MM.1S (cell line): Measurements from ENCODE around the gene RNF220.

ENCODE experiments used
- DNase-seq: peaks from one replicate; pipeline ENCODE4 v3.0.0-alpha.2; 2015
- H2AFZ ChIP-seq: fragments of 300-600 bp; sonication (generic); 2 replicates; pipeline ENCODE4 v1.6.0; 2016; ENCODE audit warnings: antibody characterized with exemption, low read length
- H3F3A ChIP-seq: fragments of 300-600 bp; sonication (generic); 2 replicates; pipeline ENCODE4 v1.6.1; 2016; ENCODE audit warnings: mild to moderate bottlenecking, antibody characterized with exemption, low read length, moderate library complexity, mixed read lengths; ENCODE audit not compliant: insufficient read depth
- H3K27ac ChIP-seq: fragments of 300-600 bp; sonication (generic); 2 replicates; pipeline ENCODE4 v1.5.1; 2016; ENCODE audit warnings: mild to moderate bottlenecking, low read length
- H3K27me3 ChIP-seq: fragments of 300-600 bp; sonication (generic); replicated peaks from 2 replicates; pipeline ENCODE4 v1.6.0; 2016; ENCODE audit warnings: low read length; ENCODE audit not compliant: insufficient read depth
- H3K36me3 ChIP-seq: fragments of 300-600 bp; sonication (generic); replicated peaks from 2 replicates; pipeline ENCODE4 v1.6.1; 2016; ENCODE audit warnings: mild to moderate bottlenecking, low read length, mixed read lengths; ENCODE audit not compliant: insufficient read depth
- H3K4me1 ChIP-seq: fragments of 300-600 bp; sonication (generic); 2 replicates; pipeline ENCODE4 v1.6.1; 2016; ENCODE audit warnings: low read length, mixed read lengths
- H3K4me2 ChIP-seq: fragments of 300-600 bp; sonication (generic); 2 replicates; pipeline ENCODE4 v1.6.0; 2016; ENCODE audit warnings: low read depth, low read length
- H3K4me3 ChIP-seq: fragments of 300-600 bp; sonication (generic); 2 replicates; pipeline ENCODE4 v1.5.1; 2016; ENCODE audit warnings: low read length, mixed read lengths
- H3K79me2 ChIP-seq: fragments of 300-600 bp; sonication (generic); 2 replicates; pipeline ENCODE4 v1.6.1; 2016; ENCODE audit warnings: mixed run types, low read length, mixed read lengths
- H3K9ac ChIP-seq: fragments of 300-600 bp; sonication (generic); 2 replicates; pipeline ENCODE4 v1.6.1; 2016; ENCODE audit warnings: low read length, mixed read lengths
- H3K9me2 ChIP-seq: fragments of 300-600 bp; sonication (generic); replicated peaks from 2 replicates; pipeline ENCODE4 v1.6.1; 2016; ENCODE audit warnings: mild to moderate bottlenecking, low read length, mixed read lengths; ENCODE audit not compliant: insufficient read depth
- H3K9me3 ChIP-seq: fragments of 300-600 bp; sonication (generic); replicated peaks from 2 replicates; pipeline ENCODE4 v1.6.1; 2016; ENCODE audit warnings: mild to moderate bottlenecking, low read length, mixed read lengths; ENCODE audit not compliant: insufficient read depth
- H4K20me1 ChIP-seq: fragments of 300-600 bp; sonication (generic); 2 replicates; pipeline ENCODE4 v1.6.1; 2016; ENCODE audit warnings: mild to moderate bottlenecking, low read length, moderate library complexity, mixed read lengths; ENCODE audit not compliant: insufficient read depth
- EZH2 ChIP-seq: fragments of 300-600 bp; sonication (generic); optimal IDR thresholded peaks from 2 replicates; pipeline ENCODE3; 2017; ENCODE audit warnings: low read depth, mild to moderate bottlenecking, antibody characterized with exemption, low read length, mixed read lengths
- EZH2phosphoT487 ChIP-seq: fragments of 300-600 bp; sonication (generic); IDR thresholded peaks from 2 replicates; pipeline ENCODE4 v1.6.1; 2018; ENCODE audit warnings: antibody characterized with exemption, low read length
- TF ChIP-seq, protein P1 (sequence below): fragments of 300-600 bp; sonication (generic); IDR thresholded peaks from 2 replicates; pipeline ENCODE4 v1.5.1; 2016; ENCODE audit warnings: antibody characterized with exemption, low read length, mixed read lengths

The RNF220 gene

GRCh38 chr1:44437107-44437716 is 32.2 kb downstream of the RNF220 start:
- no peak overlapping the region for H3K9ac ChIP-seq
- H3K9me2 ChIP-seq: no peaks in the 10 kb centered on the region
- H2AFZ ChIP-seq: no peak overlapping the region
- H3K27me3 ChIP-seq: no peaks in the 10 kb centered on the region
- H3K9me3 ChIP-seq: no peaks in the 10 kb centered on the region
- no peaks in the 10 kb centered on the region for H3K4me1 ChIP-seq
- no peaks in the 10 kb centered on the region for H3K36me3 ChIP-seq
- no peak for DNase-seq
- no peaks in the 10 kb centered on the region for H4K20me1 ChIP-seq
- TF ChIP-seq, protein P1, sequence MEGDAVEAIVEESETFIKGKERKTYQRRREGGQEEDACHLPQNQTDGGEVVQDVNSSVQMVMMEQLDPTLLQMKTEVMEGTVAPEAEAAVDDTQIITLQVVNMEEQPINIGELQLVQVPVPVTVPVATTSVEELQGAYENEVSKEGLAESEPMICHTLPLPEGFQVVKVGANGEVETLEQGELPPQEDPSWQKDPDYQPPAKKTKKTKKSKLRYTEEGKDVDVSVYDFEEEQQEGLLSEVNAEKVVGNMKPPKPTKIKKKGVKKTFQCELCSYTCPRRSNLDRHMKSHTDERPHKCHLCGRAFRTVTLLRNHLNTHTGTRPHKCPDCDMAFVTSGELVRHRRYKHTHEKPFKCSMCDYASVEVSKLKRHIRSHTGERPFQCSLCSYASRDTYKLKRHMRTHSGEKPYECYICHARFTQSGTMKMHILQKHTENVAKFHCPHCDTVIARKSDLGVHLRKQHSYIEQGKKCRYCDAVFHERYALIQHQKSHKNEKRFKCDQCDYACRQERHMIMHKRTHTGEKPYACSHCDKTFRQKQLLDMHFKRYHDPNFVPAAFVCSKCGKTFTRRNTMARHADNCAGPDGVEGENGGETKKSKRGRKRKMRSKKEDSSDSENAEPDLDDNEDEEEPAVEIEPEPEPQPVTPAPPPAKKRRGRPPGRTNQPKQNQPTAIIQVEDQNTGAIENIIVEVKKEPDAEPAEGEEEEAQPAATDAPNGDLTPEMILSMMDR: no peak
- no peak for TF ChIP-seq EZH2
- TF ChIP-seq EZH2phosphoT487: no peak
- H3F3A ChIP-seq: no peaks in the 10 kb centered on the region
- no peak overlapping the region for H3K4me3 ChIP-seq
- H3K4me2 ChIP-seq: no peak overlapping the region
- H3K27ac ChIP-seq: no peak overlapping the region
- no peaks in the 10 kb centered on the region for H3K79me2 ChIP-seq

GRCh38 chr1:44442791-44443190 is 37.7 kb downstream of the RNF220 start:
- Histone ChIP-seq H3K27me3 (no peaks in the 10 kb centered on the region), H3K4me2 (no peak overlapping the region), H3K36me3 (no peaks in the 10 kb centered on the region), H4K20me1 (no peaks in the 10 kb centered on the region), H3K9me2 (no peaks in the 10 kb centered on the region), H3K4me1 (no peaks in the 10 kb centered on the region), H3K79me2 (no peaks in the 10 kb centered on the region), H3K27ac (no peak overlapping the region), H3K9ac (no peak overlapping the region), H3F3A (no peaks in the 10 kb centered on the region), H2AFZ (no peak overlapping the region), H3K9me3 (no peaks in the 10 kb centered on the region), H3K4me3 (no peak overlapping the region)
- no peak for DNase-seq
- TF ChIP-seq, protein P1: no peak
- no peak for TF ChIP-seq EZH2phosphoT487

DNA sequence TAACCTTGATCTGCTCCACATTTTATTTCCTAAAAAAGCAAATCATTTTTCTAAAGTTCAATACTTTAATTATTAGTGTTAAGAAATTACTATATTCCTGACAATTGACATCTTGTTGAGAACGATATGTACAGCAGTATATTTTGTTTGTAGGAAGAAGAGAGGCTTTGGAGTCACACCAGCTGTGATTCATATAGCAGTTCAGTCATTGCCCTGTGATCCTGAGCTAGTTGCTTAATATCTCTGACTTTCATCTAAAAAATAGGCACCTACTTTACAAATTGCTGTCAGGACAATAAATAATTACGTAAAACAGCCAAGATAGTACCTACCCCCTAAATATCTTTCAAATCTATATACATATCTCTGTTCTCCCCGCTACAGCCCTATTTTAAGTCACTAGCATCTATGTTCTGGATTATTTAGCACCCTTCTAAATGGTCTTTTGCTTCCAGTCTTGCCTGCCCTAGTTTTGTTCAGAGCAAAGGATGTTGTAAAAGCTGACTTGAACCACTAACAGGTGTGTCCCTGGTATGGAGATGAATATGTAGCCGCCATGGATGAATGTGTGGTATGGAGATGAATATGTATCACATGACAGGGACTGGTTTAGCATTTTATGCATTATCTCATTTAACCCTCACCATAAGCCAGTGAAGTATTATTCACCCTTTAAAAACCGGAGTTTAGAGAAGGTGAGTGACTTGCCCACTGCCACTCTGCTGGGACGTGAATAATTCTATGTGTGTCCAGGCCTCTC is 42.2 kb downstream of the RNF220 start:
- no peaks in the 10 kb centered on the region for H3K4me1 ChIP-seq
- no peak for TF ChIP-seq EZH2phosphoT487
- TF ChIP-seq, protein P1: no peak
- TF ChIP-seq EZH2: no peak
- H3K9me3 ChIP-seq: no peaks in the 10 kb centered on the region
- no peaks in the 10 kb centered on the region for H4K20me1 ChIP-seq
- H3K9ac ChIP-seq: no peak overlapping the region
- H3K27ac ChIP-seq: no peak overlapping the region
- no peaks in the 10 kb centered on the region for H3K9me2 ChIP-seq
- H3F3A ChIP-seq: no peaks in the 10 kb centered on the region
- H3K4me2 ChIP-seq: no peak overlapping the region
- no peaks in the 10 kb centered on the region for H3K27me3 ChIP-seq
- no peak overlapping the region for H3K4me3 ChIP-seq
- no peaks in the 10 kb centered on the region for H3K36me3 ChIP-seq
- no peak for DNase-seq
- H3K79me2 ChIP-seq: no peaks in the 10 kb centered on the region
- no peak overlapping the region for H2AFZ ChIP-seq
